Activated CD8-positive, alpha-beta memory T cell treated with anti-CD3 and anti-CD28 coated beads, Interleukin-2, amount 50 U/mL, for 24 hours (primary cell): ENCODE data around the gene SLC19A2.
A peak's percentile ranks its signal among the peaks of the same experiment; 100 is the strongest.
"Not testable (repeated sequence)": the region's sequence is repeated elsewhere in the genome, so short reads cannot be mapped to it uniquely, and the experiment has no call there.

Experiments used
- DNase-seq: peaks from one replicate; pipeline ENCODE4 v3.0.0-alpha.2; 2020; ENCODE audit errors: extremely low read depth

The SLC19A2 gene

GRCh38 chr1:169485431-169486280 is at the start of gene SLC19A2:
Gene SLC19A2 (minus strand): TSS chr1:169485944. CDS start chr1:169485766, 178 bp downstream.
- peak; percentile 85 for DNase-seq

GRCh38 chr1:169534653-169535052 is 48.9 kb upstream of the SLC19A2 start:
- no peak for DNase-seq

GRCh38 chr1:169533528-169534190 is 47.9 kb upstream of the SLC19A2 start:
- not testable (repeated sequence) for DNase-seq

GRCh38 chr1:169530448-169530847 is 44.7 kb upstream of the SLC19A2 start:
- DNase-seq: no peak

GRCh38 chr1:169529068-169529642 is 43.4 kb upstream of the SLC19A2 start:
- DNase-seq: no peak

- no peak for DNase-seq
Measured at GRCh38 chr1:169528215-169529067, 42.7 kb upstream of the SLC19A2 start.

- no peak for DNase-seq
Measured at GRCh38 chr1:169527451-169528214, 41.9 kb upstream of the SLC19A2 start.

- DNase-seq: no peak
Measured at GRCh38 chr1:169527001-169527400, 41.3 kb upstream of the SLC19A2 start.

- DNase-seq: no peak
Measured at GRCh38 chr1:169526120-169526832, 40.5 kb upstream of the SLC19A2 start.

GRCh38 chr1:169525391-169525790 is 39.6 kb upstream of the SLC19A2 start:
- no peak for DNase-seq

- DNase-seq: no peak
Measured at GRCh38 chr1:169523904-169524303, 38.2 kb upstream of the SLC19A2 start.

- no peak for DNase-seq
Measured at GRCh38 chr1:169521226-169521625, 35.5 kb upstream of the SLC19A2 start.

GRCh38 chr1:169517558-169518186 is 31.9 kb upstream of the SLC19A2 start:
- DNase-seq: no peak

- no peak for DNase-seq
Measured at GRCh38 chr1:169515641-169516040, 29.9 kb upstream of the SLC19A2 start.

- DNase-seq: no peak
Measured at GRCh38 chr1:169514566-169515270, 29.0 kb upstream of the SLC19A2 start.

- no peak for DNase-seq
Measured at GRCh38 chr1:169513208-169513607, 27.5 kb upstream of the SLC19A2 start.

- no peak for DNase-seq
Measured at GRCh38 chr1:169511316-169512005, 25.7 kb upstream of the SLC19A2 start.

- no peak for DNase-seq
Measured at GRCh38 chr1:169510060-169510459, 24.3 kb upstream of the SLC19A2 start.

- DNase-seq: no peak
Measured at GRCh38 chr1:169509354-169509753, 23.6 kb upstream of the SLC19A2 start.
